HG03565 (cell line): ENCODE data around the gene GAL3ST2.
"Not testable (repeated sequence)": the region's sequence is repeated elsewhere in the genome, so short reads cannot be mapped to it uniquely, and the experiment has no call there.

Source experiments
- ATAC-seq: cut with Tn5 transposase; IDR thresholded peaks from one replicate; pipeline ENCODE4 v1.9.1; 2021; ENCODE audit warnings: mild to moderate bottlenecking, moderate library complexity; ENCODE audit not compliant: unreplicated experiment

The GAL3ST2 gene

GRCh38 chr2:241767464-241768250 is 9.0 kb upstream of the GAL3ST2 start:
- no peak for ATAC-seq

DNA sequence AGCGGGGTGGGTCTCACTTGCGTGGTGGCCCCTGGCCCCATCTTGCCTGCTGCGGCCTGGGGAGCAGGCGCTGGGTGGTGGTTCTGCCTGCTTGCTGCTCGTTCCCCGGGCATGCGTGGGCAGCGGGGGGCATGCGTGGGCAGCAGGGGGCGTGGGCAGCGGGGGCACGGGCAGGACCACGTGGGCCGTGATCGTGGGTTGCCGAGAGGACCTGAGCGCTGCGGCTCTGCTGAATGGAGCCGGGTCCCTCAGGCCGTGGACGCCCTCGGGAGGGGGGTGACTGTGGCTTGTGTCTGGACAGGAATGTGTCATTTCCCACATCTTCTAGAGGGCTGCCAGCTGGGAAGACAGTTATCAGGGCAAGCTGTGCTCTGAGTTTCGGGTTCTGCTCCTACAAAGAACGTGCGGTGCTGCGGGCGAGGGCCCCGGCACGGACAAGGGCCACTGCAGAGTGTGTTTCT is 8.3 kb upstream of the GAL3ST2 start:
- ATAC-seq: no peak

DNA sequence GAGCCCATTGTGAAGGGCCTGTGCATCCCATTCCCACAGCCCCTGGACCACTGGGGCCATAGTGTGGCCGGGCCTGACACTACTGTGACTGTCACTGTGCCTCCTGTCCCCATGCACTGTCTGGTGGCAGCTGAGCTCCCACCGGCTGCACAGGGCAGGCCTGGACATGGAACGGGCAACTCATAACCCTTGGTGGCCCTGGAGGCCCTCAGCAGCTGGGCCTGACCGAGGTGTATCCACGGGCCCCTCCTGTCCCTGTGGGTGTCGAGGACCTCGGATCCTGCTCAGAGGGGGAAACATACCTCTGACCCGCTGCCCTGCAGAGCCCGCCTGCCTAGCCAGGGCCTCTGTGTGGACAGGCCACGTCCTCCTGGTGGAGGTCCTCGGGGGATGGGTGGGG is 7.8 kb upstream of the GAL3ST2 start:
- no peak for ATAC-seq

DNA sequence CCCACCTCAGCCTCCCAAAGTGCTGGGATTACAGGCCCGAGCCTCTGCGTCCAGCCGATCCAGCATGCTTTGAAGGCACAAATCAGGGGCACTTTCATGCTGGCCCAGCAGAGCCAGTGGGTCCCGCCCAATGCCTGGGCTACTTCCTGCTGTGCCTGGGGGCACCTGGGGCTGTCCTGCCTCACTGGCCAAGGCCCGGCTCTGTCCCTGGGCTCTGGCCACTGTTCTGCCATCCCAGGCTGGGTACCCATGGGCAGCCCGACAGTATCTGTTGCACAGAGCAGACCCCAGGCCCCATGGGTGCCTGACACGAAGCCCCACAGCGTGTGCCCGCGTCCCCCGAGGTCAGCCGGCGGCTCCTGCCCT is 6.8 kb upstream of the GAL3ST2 start:
- ATAC-seq: no peak

DNA sequence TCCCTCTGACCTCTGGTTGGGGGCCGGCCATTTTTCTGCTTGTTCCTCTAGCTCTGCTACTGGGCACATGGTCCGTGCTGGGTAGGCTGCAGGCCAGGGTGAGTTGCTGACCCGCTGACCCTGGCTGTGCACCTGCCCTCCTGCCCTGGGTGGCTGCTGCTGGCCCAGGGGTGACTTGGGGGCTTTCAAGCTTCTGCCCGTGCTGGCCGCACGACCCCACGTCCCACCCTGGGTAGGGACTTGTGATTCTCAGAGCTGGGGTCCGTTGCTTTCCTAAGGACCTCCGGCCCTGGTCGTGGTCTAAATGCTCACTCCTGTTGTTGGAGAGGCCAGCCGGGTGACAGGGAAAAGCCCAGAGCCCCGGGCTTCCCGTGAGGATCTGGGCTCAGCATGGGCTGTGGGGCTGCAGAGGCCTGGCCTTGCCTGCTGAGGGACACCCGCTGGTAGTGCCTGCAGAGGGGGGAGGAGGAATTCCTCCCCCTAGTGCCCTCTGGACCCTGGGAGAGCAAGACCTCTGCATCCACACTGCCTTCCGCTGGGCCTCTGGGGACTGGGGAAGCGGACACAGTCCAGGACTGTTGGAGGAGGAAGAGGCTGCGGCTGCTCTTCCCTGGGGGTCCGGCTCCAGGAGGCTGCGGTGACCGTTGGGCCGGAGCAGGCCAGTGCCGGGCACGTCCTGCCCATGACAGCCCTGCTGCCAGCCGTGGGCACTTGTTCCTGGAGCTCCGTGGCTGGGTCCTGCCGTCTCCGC is 6.3 kb upstream of the GAL3ST2 start:
- ATAC-seq: no peak

DNA sequence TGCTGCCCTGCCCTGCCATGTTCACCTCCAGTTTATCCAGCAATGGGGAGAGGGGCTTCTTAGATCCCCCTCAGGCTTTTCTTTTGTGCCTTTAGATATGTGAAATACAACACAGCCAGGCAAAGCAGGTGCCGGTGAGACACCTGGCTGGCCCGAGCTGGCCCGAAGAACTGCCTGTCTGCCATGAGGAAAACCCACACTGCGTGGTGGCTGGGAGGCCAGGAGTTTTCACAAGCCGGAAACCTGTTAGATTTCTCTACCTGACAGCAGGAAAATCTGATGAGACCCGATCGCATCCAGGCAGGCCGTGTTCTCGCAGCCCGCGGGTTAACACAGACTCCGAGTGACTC is 5.7 kb upstream of the GAL3ST2 start:
- ATAC-seq: no peak

DNA sequence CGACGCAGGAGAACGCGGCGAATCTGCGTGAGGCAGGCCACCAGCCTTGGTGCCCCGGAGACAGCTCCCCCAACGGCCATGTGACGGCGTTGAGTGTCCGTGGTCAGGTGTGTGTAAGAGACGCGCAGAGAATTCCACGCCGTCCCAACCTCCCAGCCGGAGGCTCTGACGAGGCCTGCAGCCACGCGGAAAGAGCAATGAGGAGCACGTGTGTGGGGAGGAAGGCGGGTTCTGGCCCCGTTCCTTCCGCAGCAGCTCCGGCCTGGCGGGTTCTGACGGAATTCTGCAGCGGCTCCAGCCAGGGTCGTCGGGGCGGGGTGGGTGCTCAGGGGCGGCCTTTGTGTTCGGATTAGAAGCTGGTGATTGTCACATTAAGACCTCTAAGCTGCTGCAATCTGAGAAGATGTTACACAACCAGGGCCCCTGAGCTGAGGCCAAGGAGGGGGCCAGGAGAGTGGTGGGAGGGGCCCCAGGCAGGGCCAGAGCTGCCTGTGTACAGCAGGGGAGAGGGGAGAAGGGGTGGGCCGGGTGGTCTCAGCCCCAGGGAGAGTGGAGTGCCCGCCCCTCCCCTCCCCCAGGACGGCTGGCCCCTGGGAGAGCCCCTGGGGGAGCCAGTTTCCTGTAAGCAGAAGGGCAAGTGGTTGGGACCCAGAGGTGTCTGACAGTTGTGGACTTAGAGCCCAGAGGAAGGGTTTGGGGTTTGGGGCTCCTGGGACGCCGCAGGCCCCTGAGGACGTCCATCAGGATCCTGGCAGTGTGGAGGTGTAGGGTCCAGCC is 5.1 kb upstream of the GAL3ST2 start:
- no peak for ATAC-seq

DNA sequence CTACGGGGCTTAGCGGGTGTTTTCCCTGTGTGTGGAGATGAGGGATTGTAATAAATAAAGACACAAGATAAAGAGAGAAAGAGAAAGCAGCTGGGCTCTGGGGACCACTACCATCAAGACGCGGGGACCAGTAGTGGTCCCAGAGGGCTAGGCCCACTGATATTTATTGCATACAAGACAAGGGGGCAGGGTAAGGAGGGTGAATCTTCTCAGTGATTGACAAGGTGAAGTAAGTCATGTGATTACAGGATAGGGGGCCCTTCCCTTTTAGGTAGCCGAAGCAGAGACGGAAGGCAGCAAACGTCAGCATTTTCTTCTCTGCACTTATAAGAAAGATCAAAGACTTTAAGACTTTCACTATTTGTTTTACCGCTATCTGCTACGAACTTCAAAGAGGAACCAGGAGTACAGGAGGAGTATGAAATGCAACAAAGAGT is 4.5 kb upstream of the GAL3ST2 start:
- no peak for ATAC-seq

DNA sequence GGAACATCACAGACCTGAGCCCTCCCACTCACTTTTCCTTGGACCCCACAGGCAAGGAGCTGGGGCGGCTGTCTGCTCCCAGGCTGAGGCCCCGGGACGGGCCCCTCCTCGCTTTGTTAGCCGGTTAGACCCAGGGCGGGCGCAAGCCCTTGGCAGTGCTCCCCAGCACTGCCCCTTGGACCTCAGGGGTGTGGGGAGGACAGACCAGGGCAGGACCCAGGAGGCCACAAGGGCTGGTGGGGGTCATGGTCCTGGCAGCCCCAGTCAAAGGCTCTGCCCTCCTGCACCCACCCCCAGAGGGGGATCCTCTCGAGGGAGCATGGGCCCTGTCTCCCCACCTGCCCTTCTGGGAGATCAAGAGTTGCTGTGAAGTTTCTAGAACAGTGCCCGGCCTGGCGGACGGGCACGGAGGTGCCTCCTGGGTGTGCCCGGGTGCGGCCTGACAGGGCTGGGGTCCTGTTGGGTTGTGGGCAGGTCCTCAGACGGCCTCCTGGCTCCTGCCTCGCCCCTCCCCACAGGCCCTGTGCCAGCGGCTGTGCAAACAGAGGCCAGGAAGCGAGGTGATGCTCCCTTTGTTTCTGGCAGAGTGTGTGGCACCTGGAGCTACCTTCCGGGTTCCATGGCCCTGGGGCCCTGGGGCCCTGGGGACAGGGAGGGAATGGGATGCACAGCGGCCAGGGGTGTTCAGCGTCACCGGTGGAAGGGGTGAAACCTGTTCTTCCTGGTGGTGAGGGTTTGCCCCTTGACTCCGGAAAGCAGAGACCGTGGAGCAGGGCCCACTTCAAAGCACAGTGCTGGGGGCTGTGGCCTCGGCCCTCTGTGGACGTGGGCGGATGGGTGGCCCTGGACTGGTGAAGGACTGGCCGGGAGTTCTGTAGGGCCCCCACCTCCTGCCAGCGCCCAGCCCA is 2.9 kb upstream of the GAL3ST2 start:
- ATAC-seq: no peak

- ATAC-seq: no peak
These were observed 2.0 kb upstream of the GAL3ST2 start for GRCh38 chr2:241774419-241775222.

GRCh38 chr2:241775223-241776177 is 1.1 kb upstream of the GAL3ST2 start:
- ATAC-seq: no peak

DNA sequence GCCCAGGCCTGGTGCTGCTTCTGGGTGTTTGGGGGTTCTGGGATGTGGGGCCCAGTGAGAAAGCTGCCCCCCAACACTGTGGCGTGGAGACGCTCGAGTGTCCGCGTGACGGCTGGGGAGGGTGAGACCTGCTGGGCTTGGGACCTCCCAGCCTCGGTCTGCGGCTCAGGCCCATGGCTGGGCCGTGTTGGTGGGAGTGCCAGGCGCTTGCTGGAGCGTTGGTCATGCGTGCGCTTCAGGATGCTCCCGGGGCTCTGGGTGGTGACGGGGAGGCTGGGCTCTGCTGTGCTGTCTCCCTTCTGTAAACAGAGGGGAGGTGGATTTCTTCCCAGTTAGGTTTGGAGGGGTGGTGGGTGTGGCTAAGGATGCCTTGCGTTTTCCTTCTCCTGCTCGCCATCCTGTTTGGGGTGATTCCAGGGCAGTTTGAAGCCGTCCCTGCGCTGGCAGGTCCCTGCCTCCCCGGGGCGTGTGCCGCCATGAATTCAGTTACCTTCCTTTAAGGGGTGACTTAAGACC is 606 bp downstream of the GAL3ST2 start:
- no peak for ATAC-seq

- ATAC-seq: no peak
These were observed 1.3 kb downstream of the GAL3ST2 start for GRCh38 chr2:241777686-241778627.

- no peak for ATAC-seq
These were observed 4.4 kb downstream of the GAL3ST2 start for GRCh38 chr2:241780939-241781569.

- not testable (repeated sequence) for ATAC-seq
These were observed 5.4 kb downstream of the GAL3ST2 start for GRCh38 chr2:241782053-241782452.

DNA sequence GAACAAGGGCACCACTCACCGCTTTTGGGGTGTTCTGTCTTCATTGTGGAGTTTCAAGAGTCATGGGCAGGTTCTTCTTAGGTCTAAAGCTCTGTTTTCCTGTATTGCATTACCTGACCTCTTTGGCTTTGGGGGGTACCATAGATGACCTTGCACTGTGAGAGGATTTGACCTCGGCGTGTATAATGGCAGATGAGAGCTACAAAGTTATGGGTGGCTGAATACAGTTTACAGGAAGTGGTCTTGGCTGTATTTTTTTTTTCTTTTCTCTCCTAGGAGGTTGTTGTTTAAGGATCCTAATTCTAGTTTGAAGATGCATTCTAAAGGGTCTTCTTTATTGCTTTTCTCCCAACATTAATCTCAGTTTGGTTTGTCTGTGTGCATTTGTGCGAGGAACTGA is 11.5 kb downstream of the GAL3ST2 start:
- ATAC-seq: no peak

- ATAC-seq: no peak
These were observed 11.9 kb downstream of the GAL3ST2 start for GRCh38 chr2:241788572-241788971.
